Occipital lobe (tissue), 2 donors: ENCODE data around the gene USP1. TPM values are rescaled to one million over a fixed set of nuclear protein-coding genes. Genes with fewer than 3 reads are reported as not detected.

Experiments
- DNase-seq: peaks from one replicate; lab custom pipeline; 2025; lab: John Stamatoyannopoulos, UW
- total RNA-seq: library from RNA; depleted of rRNA; stranded (reverse); fragments of >200 nt; gene quantifications from one replicate; pipeline ENCODE4 v1.2.3, GENCODE V29; 2014

The USP1 gene
- total RNA-seq, 1 donor from 2014 or later: 69.9 TPM

GRCh38 chr1:62481681-62482080 lies 44.8 kb downstream of the USP1 start:
- no peak for DNase-seq

- no peak for DNase-seq
These were observed 48.1 kb downstream of the USP1 start for GRCh38 chr1:62484824-62485468.

GRCh38 chr1:62487956-62488355 lies 51.1 kb downstream of the USP1 start:
- DNase-seq: no peak

GRCh38 chr1:62492521-62492920 lies 55.7 kb downstream of the USP1 start:
- no peak for DNase-seq

- DNase-seq: no peak
These were observed 56.8 kb downstream of the USP1 start for GRCh38 chr1:62493656-62494055.

- no peak for DNase-seq
These were observed 57.3 kb downstream of the USP1 start for GRCh38 chr1:62494137-62494536.

- DNase-seq: no peak
These were observed 63.4 kb downstream of the USP1 start for GRCh38 chr1:62500210-62500609.

Other genes starting within 250 kb of the USP1 start
- gene L1TD1, start 242.2 kb upstream of the USP1 start, total RNA-seq: not detected
- gene KANK4, start 117.6 kb upstream of the USP1 start, total RNA-seq: 0.47 TPM
- gene ANGPTL3, start 160.5 kb downstream of the USP1 start, total RNA-seq: not detected